ENCODE data around the gene OR2T4.

The OR2T4 gene, protein sequence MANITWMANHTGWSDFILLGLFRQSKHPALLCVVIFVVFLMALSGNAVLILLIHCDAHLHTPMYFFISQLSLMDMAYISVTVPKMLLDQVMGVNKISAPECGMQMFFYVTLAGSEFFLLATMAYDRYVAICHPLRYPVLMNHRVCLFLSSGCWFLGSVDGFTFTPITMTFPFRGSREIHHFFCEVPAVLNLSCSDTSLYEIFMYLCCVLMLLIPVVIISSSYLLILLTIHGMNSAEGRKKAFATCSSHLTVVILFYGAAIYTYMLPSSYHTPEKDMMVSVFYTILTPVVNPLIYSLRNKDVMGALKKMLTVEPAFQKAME

DNA sequence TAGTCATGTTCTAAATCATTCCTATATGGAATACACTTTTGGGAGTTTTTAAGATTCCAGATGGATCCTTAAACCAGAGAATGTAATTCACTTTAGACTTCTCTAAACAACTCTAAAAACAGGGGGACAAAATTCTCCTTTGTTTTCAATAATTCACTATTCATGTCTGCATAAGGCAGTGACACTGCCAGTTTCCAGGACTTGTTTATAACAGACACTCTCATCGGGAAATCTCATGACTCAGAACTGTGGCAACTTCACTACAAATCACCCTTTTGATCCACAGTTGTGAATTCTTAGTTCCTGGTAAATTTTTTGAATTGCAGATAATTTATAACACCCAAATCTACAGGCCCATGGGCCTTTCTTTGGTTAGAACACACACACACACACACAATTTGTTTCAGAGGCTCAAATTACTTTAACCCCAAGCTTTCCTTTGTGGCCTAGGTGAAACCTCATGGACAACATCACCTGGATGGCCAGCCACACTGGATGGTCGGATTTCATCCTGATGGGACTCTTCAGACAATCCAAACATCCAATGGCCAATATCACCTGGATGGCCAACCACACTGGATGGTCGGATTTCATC lies at the start of gene OR2T4:
TSS of gene OR2T4 (plus strand) at position 545 of the 595 bp plus-strand sequence. CDS start at position 545, 0 bp downstream.
- DNase-seq (ENCODE audit: low spot score) = peak; percentile 72

DNA sequence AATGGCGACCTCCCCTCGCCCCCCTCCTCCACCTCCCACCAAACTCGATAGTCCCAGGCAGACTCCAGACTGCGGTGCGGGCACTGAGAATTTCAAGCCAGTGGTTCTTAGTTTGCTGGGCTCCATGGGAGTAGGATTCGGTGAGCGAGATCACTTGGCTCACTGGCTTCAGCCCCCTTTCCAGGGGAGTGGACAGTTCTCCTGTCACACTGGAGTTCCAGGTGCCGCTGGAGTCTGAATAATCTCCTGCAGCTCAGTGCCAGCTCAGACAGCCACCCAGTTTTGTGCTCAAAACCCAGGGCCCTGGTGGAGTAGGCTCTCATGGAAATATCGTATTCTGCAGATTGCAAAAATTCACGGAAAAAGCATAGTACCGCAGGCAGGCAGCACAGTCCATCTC lies 44.7 kb upstream of the OR2T4 start:
- DNase-seq (ENCODE audit: low spot score) = no peak

DNA sequence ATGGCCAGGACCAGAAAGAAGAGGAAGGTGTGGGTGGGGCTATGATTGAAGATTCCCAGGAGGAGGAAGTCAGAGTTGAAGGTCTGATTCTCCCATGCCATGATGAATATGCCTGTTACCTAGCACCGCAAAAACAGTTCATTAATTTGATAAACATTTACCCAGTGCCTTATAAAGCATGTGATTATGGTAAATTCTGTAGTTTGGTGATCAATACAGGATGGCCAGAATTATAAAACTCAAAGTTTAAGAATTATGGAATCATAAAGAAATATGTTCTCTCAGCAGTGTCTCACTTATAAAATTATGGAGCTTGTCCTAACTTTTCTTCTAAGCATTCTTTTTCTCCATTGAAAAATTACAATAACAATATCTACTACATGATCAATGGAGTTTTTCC lies 37.0 kb upstream of the OR2T4 start, which contains the start of gene OR2M7:
TSS of gene OR2M7 (minus strand) at position 101 of the 400 bp plus-strand sequence. CDS start at position 101, 0 bp downstream.
- no peak for DNase-seq (ENCODE audit: low spot score)

DNA sequence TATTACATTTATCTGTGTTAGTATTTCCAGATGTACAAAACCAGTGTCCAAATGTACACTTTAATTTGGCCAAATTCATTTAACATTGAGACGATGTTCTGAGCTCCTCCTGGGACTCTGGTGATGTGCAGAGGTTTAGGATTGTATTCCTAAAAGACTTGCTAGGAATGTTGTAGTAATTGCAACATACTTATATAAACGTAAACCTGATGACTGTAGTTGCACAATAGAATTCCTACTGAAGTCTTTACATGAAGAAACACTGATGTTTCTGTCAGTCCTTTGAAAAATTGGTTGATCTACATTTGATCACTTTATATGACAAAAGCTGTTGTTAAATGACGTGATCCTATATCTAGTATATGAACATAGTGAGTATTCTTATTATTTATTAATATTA lies 18.0 kb upstream of the OR2T4 start:
- DNase-seq (ENCODE audit: low spot score) = no peak

DNA sequence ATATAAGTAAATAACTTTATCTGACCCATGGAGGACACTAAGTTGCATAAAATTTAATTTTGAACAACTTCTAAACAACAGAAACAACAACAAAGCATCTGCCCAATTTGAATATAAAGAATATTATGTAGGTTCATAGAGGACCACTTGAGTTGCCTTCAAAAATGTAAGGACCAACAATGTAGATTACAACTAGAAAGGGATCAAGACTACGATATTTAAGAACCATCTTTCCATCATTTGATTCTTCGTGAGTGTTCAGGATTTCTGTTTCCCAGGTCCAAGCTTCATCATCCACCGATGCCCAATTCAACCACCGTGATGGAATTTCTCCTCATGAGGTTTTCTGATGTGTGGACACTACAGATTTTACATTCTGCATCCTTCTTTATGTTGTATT lies 13.0 kb upstream of the OR2T4 start, which contains the start of gene OR14C36:
TSS of gene OR14C36 (plus strand) at position 301 of the 400 bp plus-strand sequence. CDS start at position 301, 0 bp downstream.
- DNase-seq (ENCODE audit: low spot score) = no peak

DNA sequence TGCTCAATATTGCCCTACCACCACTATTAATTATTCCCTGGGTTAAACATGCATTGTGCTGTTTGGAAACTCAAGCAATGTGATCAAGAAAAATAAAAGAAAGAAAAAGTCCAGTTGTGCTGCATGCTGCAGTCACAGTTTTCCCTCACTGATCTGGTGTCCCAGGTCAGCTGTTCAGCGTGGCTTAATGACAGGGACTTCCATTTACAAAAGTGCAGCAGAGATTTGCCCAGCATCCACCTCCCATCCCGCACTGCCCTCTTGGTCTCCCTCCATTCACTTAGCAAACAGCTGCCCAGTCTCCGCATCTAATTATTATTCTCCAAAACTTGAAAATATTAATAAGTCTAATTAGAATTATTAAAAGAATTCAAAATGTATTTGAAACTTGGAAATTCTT lies 2.0 kb upstream of the OR2T4 start:
- no peak for DNase-seq (ENCODE audit: low spot score)

DNA sequence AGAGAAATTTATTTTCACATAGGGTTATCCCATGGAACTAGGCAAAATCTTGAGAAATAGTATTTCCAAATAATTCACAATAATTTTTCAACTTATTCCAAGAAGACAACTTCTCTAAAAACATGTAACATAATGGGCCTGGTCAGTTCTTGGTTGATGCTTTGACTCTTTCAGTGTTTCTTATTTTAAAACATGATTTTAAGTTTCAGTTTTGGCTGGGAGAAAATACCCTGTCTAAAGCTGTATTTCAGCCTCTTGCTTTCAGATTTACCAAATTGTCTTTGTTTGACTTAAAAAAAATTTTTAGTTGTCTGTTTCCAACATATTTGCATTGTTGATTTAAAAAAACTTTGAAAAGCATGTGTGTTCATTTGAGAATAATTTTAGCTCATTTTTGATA lies 5.1 kb downstream of the OR2T4 start:
- DNase-seq (ENCODE audit: low spot score) = no peak

DNA sequence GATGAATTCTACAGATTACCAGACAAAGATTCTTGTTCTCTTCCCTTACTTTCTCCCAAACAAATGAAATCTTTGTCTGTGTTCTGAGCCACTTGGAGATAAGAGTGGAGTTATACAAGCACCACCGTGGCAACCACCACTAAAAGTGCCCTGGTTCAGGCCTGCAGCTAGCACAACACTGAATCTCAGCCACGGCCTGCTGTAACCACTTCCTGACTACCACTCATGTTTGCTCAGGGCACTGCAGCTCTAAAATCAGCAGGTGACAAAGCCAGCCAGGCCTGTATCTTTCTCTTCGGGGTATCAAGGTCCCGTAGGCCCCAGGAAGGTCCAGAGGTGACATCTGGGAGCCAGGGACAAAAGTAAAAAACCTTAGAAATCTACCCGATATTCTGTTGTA lies 10.9 kb downstream of the OR2T4 start:
- no peak for DNase-seq (ENCODE audit: low spot score)

DNA sequence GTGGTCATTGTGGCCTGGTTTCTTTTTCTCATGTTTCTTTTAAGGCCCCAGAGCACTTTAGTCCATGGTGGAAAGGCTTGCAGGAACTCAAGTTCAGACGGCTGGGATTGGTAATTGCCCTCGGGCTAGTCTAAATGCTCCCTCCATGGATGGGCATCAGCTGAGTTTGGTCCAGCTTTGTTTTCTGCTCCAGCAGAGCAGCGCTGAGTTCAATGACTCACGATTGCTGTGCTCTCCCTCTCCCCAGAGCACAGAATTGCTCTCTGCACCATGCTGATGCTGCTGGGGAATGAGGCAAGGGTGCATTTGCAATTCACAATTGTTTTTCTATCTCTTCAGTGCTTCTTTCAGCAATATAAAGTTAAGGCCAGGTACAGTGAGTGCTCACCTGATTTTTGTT lies 12.3 kb downstream of the OR2T4 start:
- no peak for DNase-seq (ENCODE audit: low spot score)

DNA sequence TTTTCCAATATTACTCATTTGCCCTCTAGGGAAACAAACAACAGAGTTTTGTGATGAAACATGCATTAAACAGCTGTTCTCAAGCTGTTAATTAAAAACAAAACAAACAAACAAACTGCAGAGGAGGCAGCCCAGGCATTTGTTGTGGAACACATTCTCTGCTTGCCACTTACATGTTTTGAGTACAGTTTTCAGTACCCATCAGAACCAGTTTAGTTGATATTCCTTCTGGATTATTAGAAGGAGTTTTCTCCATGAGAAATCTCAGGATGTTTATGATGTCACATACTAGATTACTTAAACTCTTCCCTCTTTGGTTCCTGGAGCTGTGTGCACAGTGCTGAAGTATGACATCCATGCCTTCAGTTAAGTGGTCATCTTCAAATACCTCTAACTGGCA lies 14.0 kb downstream of the OR2T4 start, which contains the start of gene OR2T6:
TSS of gene OR2T6 (plus strand) at position 301 of the 400 bp plus-strand sequence. CDS start 11,863 bp downstream, outside the sequence.
- no peak for DNase-seq (ENCODE audit: low spot score)

DNA sequence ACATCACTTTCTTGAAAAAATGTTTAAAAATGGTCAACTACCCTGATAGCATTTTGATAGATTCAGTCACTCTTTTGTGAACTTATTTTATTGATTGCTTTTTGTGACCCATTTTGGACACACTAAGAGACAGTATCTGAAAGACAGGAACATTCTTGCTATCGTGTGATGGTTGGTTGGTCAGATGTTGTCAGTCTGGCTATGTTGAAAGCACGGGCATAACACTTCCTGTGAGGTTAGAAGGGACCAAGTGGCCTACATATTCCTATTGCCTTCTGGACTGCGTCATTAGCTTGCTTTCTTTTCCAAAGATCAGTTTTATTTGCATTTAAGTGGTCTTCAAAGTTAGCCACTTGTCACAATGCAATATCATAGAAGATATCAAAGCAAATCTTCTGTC lies 15.5 kb downstream of the OR2T4 start:
- no peak for DNase-seq (ENCODE audit: low spot score)

DNA sequence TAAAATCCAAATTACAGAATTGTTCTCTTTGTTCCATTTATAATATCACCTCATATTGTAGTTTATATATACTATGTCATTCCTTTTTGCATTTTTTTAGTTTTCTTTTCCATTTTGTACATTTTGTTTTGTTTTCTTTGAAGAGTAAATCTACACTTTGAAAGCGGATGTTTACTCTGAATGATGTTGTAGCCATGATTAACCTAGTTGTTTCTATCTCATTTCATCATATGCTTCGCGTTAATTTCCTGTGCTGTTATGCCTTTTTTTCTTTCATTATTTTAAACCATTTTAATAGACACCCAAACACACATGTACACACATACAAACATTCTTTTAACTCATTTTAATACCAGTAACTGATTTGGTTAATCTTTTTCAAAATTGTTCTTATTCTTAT lies 19.4 kb downstream of the OR2T4 start:
- no peak for DNase-seq (ENCODE audit: low spot score)

DNA sequence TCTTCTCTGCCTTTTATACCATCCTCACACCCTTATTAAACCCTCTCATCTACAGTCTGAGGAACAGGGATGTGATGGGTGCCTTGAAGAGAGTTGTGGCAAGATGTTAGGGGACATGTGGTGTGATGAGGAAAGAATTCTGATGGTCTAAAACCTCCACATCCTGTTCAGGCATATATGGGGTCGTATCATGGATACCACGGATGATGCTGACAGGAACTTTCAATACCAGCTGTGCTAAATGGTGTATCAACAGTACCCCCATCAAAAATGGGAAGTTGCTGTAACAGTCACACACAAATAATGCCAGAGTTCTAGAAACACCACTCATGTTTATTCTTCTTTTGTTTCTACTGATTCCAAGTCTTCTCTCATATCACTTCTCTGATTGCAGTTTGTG lies 27.0 kb downstream of the OR2T4 start:
- no peak for DNase-seq (ENCODE audit: low spot score)

DNA sequence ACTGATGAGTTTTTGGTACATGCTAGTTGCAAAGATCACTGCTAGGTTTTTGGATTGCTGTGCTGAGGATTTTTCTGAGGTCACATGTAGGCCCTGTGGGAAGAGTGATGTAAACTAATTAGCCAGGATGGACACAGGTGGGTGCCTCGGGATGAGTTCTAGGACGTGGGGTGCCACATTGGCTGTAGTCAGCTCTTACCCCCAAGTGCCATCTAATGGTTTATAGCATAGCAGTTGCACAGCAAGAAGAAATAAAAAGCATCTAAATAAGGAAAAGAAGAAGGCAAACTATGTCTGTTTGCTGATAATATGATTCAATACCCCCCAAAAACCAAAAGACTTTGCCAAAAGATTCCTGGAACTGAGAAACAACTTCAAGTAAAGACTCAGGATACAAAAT lies 31.6 kb downstream of the OR2T4 start:
- no peak for DNase-seq (ENCODE audit: low spot score)

DNA sequence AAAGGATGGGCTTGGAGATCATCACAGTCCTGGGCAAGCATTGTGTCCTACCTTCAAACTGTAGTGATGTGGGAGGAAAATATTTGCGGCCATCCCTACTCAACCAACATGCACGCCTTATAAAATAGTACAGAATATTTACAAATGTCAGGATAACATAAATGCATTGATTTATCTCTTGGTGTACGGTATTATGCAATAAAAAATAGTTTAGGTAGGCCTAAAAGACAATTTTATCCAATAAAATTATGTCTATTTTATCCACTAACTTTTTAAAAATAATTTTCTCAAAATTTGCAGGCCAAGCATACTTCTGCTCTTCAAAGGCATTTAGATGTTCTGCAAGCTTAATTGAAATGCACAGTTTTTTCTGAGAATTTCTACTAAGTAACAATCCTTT lies 41.3 kb downstream of the OR2T4 start, which contains the start of gene OR2T1:
TSS of gene OR2T1 (plus strand) at position 301 of the 400 bp plus-strand sequence. CDS start 3,100 bp downstream, outside the sequence.
- DNase-seq (ENCODE audit: low spot score) = no peak

DNA sequence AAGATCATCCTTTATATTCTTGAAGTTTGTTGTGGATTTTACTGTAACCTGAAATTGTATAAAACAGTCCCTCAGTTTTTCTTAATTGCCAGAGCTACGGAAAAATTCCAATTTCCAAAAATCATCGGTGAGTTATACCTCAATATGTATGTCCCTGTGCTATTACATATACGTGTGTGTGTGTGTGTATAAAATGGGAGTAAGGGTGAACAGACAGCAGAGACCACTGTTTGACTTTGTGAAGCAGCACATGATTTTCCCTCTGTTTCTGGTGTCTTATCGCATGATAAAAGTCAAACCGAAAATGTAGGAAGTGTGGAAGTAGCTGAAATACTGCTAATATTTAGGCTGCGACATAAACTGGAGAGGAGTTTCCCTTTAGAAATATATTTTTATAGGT lies 42.6 kb downstream of the OR2T4 start:
- DNase-seq (ENCODE audit: low spot score) = no peak

DNA sequence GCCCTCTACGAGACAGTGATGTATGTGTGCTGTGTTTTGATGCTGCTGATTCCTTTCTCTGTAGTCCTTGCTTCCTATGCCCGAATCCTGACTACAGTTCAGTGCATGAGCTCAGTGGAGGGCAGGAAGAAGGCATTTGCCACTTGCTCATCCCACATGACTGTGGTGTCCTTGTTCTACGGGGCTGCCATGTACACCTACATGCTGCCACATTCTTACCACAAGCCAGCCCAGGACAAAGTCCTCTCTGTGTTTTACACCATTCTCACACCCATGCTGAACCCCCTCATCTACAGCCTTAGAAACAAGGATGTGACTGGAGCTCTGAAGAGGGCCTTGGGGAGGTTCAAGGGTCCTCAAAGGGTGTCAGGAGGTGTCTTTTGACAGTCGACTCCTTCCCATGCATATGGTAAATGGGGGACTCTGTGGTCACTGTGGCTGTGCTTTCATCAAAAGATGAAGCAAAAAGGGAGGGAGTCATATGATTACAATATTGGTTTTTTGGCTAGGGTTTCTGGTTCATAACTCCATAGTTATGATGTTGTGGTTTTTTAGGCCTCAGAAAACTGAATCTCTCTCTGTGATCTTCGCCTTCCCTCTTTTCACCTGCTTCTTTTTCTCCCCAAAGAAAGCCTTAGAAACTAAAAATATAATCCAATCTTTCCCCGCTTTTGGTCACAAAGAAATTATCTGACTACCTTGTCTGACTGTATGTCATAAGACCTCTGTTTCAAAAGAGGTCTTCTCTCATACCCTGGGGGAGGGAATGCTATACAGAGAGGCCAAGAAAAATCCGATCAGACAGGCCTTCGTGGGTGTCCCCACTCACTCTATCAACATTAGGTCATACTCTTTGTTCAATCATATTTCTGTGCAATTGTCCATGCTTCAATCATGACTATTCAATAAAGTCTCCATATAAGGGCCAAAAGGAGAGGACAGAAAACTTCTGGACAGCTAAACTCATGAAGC lies 45.5 kb downstream of the OR2T4 start:
- DNase-seq (ENCODE audit: low spot score) = no peak

Data from putamen (tissue), 1 donor.